MM.1S (cell line): ENCODE results near the gene PGLYRP3.

ENCODE experiments used
- DNase-seq: peaks from one replicate; pipeline ENCODE4 v3.0.0-alpha.2; 2015
- H2AFZ ChIP-seq: fragments of 300-600 bp; sonication (generic); 2 replicates; pipeline ENCODE4 v1.6.0; 2016; ENCODE audit warnings: antibody characterized with exemption, low read length
- H3F3A ChIP-seq: fragments of 300-600 bp; sonication (generic); 2 replicates; pipeline ENCODE4 v1.6.1; 2016; ENCODE audit warnings: mild to moderate bottlenecking, antibody characterized with exemption, low read length, moderate library complexity, mixed read lengths; ENCODE audit not compliant: insufficient read depth
- H3K27ac ChIP-seq: fragments of 300-600 bp; sonication (generic); 2 replicates; pipeline ENCODE4 v1.5.1; 2016; ENCODE audit warnings: mild to moderate bottlenecking, low read length
- H3K27me3 ChIP-seq: fragments of 300-600 bp; sonication (generic); replicated peaks from 2 replicates; pipeline ENCODE4 v1.6.0; 2016; ENCODE audit warnings: low read length; ENCODE audit not compliant: insufficient read depth
- H3K36me3 ChIP-seq: fragments of 300-600 bp; sonication (generic); replicated peaks from 2 replicates; pipeline ENCODE4 v1.6.1; 2016; ENCODE audit warnings: mild to moderate bottlenecking, low read length, mixed read lengths; ENCODE audit not compliant: insufficient read depth
- H3K4me1 ChIP-seq: fragments of 300-600 bp; sonication (generic); 2 replicates; pipeline ENCODE4 v1.6.1; 2016; ENCODE audit warnings: low read length, mixed read lengths
- H3K4me2 ChIP-seq: fragments of 300-600 bp; sonication (generic); 2 replicates; pipeline ENCODE4 v1.6.0; 2016; ENCODE audit warnings: low read depth, low read length
- H3K4me3 ChIP-seq: fragments of 300-600 bp; sonication (generic); 2 replicates; pipeline ENCODE4 v1.5.1; 2016; ENCODE audit warnings: low read length, mixed read lengths
- H3K79me2 ChIP-seq: fragments of 300-600 bp; sonication (generic); 2 replicates; pipeline ENCODE4 v1.6.1; 2016; ENCODE audit warnings: mixed run types, low read length, mixed read lengths
- H3K9ac ChIP-seq: fragments of 300-600 bp; sonication (generic); 2 replicates; pipeline ENCODE4 v1.6.1; 2016; ENCODE audit warnings: low read length, mixed read lengths
- H3K9me2 ChIP-seq: fragments of 300-600 bp; sonication (generic); replicated peaks from 2 replicates; pipeline ENCODE4 v1.6.1; 2016; ENCODE audit warnings: mild to moderate bottlenecking, low read length, mixed read lengths; ENCODE audit not compliant: insufficient read depth
- H3K9me3 ChIP-seq: fragments of 300-600 bp; sonication (generic); replicated peaks from 2 replicates; pipeline ENCODE4 v1.6.1; 2016; ENCODE audit warnings: mild to moderate bottlenecking, low read length, mixed read lengths; ENCODE audit not compliant: insufficient read depth
- H4K20me1 ChIP-seq: fragments of 300-600 bp; sonication (generic); 2 replicates; pipeline ENCODE4 v1.6.1; 2016; ENCODE audit warnings: mild to moderate bottlenecking, low read length, moderate library complexity, mixed read lengths; ENCODE audit not compliant: insufficient read depth
- EZH2 ChIP-seq: fragments of 300-600 bp; sonication (generic); optimal IDR thresholded peaks from 2 replicates; pipeline ENCODE3; 2017; ENCODE audit warnings: low read depth, mild to moderate bottlenecking, antibody characterized with exemption, low read length, mixed read lengths
- EZH2phosphoT487 ChIP-seq: fragments of 300-600 bp; sonication (generic); IDR thresholded peaks from 2 replicates; pipeline ENCODE4 v1.6.1; 2018; ENCODE audit warnings: antibody characterized with exemption, low read length
- TF ChIP-seq, protein P1 (sequence below): fragments of 300-600 bp; sonication (generic); IDR thresholded peaks from 2 replicates; pipeline ENCODE4 v1.5.1; 2016; ENCODE audit warnings: antibody characterized with exemption, low read length, mixed read lengths

The PGLYRP3 gene

DNA sequence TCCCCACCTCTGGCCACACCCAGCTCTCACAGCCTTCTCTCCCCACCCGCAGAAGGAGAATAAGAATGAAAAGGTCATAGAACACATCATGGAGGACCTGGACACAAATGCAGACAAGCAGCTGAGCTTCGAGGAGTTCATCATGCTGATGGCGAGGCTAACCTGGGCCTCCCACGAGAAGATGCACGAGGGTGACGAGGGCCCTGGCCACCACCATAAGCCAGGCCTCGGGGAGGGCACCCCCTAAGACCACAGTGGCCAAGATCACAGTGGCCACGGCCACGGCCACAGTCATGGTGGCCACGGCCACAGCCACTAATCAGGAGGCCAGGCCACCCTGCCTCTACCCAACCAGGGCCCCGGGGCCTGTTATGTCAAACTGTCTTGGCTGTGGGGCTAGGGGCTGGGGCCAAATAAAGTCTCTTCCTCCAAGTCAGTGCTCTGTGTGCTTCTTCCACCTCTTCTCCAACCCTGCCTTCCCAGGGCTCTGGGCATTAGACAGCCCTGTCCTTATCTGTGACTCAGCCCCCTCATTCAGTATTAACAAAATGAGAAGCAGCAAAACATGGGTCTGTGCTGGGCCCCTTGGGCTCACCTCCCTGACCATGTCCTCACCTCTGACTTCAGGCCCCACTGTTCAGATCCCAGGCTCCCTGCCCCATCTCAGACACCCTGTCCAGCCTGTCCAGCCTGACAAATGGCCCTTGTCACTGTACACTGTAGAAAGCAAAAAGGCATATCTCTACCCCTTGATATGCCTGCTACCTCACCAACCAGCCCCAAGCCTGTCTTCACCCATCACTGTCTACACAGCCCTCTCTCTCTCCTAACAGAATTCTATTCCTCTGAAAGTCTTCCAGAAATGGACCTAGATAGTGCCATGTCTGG lies 48.1 kb upstream of the PGLYRP3 start:
- H3K4me1 ChIP-seq, result 0 out of 2 replicates have a peak, but pooled peaks cover 3% of the 10 kb centered on the region
- no peak overlapping the region for H3K4me3 ChIP-seq
- no peak overlapping the region for H3K9ac ChIP-seq
- no peak overlapping the region for H3K27ac ChIP-seq
- no peaks in the 10 kb centered on the region for H3F3A ChIP-seq
- H3K27me3 ChIP-seq, result no peaks in the 10 kb centered on the region
- TF ChIP-seq, protein P1, sequence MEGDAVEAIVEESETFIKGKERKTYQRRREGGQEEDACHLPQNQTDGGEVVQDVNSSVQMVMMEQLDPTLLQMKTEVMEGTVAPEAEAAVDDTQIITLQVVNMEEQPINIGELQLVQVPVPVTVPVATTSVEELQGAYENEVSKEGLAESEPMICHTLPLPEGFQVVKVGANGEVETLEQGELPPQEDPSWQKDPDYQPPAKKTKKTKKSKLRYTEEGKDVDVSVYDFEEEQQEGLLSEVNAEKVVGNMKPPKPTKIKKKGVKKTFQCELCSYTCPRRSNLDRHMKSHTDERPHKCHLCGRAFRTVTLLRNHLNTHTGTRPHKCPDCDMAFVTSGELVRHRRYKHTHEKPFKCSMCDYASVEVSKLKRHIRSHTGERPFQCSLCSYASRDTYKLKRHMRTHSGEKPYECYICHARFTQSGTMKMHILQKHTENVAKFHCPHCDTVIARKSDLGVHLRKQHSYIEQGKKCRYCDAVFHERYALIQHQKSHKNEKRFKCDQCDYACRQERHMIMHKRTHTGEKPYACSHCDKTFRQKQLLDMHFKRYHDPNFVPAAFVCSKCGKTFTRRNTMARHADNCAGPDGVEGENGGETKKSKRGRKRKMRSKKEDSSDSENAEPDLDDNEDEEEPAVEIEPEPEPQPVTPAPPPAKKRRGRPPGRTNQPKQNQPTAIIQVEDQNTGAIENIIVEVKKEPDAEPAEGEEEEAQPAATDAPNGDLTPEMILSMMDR, result no peak
- no peak for TF ChIP-seq EZH2phosphoT487
- no peak for TF ChIP-seq EZH2
- no peaks in the 10 kb centered on the region for H3K9me2 ChIP-seq
- H3K4me2 ChIP-seq, result no peak overlapping the region
- DNase-seq, result no peak
- no peak overlapping the region for H2AFZ ChIP-seq
- H3K79me2 ChIP-seq, result no peaks in the 10 kb centered on the region
- H3K36me3 ChIP-seq, result no peaks in the 10 kb centered on the region
- H3K9me3 ChIP-seq, result no peaks in the 10 kb centered on the region
- H4K20me1 ChIP-seq, result no peaks in the 10 kb centered on the region

DNA sequence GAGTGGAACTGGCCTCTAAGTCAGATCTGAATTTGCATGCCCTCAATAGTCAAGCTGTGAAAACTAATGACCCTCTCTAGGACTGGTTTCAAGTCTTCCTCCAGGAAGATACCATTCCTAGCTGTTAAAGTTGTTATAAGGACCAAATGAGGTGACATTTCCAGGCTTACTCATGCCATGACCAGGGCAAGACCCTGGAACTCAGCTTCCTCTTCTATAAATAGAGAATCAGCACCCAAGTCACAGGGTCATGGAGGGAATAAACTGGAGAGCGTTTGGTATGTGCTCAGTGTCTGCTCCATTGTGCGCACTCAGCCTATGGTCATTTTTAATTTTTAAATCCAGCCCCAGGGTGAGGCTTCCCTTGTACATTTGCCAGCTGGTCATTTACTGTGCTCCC lies 47.4 kb upstream of the PGLYRP3 start:
- H3K4me2 ChIP-seq, result no peak overlapping the region
- H3K9me3 ChIP-seq, result no peaks in the 10 kb centered on the region
- no peaks in the 10 kb centered on the region for H3K79me2 ChIP-seq
- H3K27ac ChIP-seq, result no peak overlapping the region
- no peaks in the 10 kb centered on the region for H3F3A ChIP-seq
- DNase-seq, result no peak
- no peaks in the 10 kb centered on the region for H3K27me3 ChIP-seq
- no peak overlapping the region for H3K9ac ChIP-seq
- H2AFZ ChIP-seq, result no peak overlapping the region
- TF ChIP-seq EZH2phosphoT487 (no peak), EZH2 (no peak)
- TF ChIP-seq, protein P1, result no peak
- H4K20me1 ChIP-seq, result no peaks in the 10 kb centered on the region
- no peaks in the 10 kb centered on the region for H3K36me3 ChIP-seq
- no peak overlapping the region for H3K4me3 ChIP-seq
- no peaks in the 10 kb centered on the region for H3K9me2 ChIP-seq
- 0 out of 2 replicates have a peak, but pooled peaks cover 3% of the 10 kb centered on the region for H3K4me1 ChIP-seq

DNA sequence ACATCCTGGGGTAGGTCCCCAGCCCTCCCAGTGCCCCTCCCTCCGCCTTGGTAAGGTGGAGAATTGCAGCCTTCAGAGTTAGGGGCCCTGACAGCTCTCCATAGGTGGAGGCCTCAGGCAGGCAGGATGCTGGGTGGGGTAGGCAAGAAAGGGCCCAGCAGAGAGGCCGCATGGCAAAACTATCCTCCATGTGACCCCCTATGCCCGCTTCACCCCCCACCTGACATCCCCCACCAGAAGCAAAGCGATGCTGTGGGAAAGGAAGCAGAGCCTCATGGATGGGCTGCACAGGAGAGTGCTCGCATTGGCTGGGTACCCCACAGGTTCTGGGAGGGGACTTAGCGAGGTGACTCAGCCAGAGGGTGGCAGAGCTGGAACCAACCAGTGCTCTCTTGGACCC lies 46.5 kb upstream of the PGLYRP3 start:
- Histone ChIP-seq H3K4me1 (0 out of 2 replicates have a peak, but pooled peaks cover 3% of the 10 kb centered on the region), H2AFZ (no peak overlapping the region), H3K79me2 (no peaks in the 10 kb centered on the region), H4K20me1 (no peaks in the 10 kb centered on the region), H3F3A (no peaks in the 10 kb centered on the region), H3K4me3 (no peak overlapping the region), H3K9me3 (no peaks in the 10 kb centered on the region), H3K9me2 (no peaks in the 10 kb centered on the region), H3K36me3 (no peaks in the 10 kb centered on the region), H3K4me2 (no peak overlapping the region), H3K27ac (no peak overlapping the region), H3K27me3 (no peaks in the 10 kb centered on the region), H3K9ac (no peak overlapping the region)
- TF ChIP-seq, protein P1, result no peak
- TF ChIP-seq EZH2 (no peak), EZH2phosphoT487 (no peak)
- DNase-seq, result no peak
